A673 (cell line): ENCODE measurements around the gene CLPSL1. TPM values are rescaled to one million over a fixed set of nuclear protein-coding genes. Genes with fewer than 3 reads are reported as not detected.

Source experiments
- BruUV-seq: library from RNA; stranded (reverse); fragments of 400-500 nt; replicated peaks from 2 replicates; lab custom pipeline; 2021; lab: Mats Ljungman, UMichigan
- CTCF ChIA-PET: fragments of 300-600 bp; sonication (Branson Sonifier 250); formaldehyde crosslinking; loops from one replicate; lab custom pipeline; 2022; ENCODE audit warnings: antibody characterized with exemption; lab: Charles Lee
- POLR2A ChIA-PET: fragments of 300-600 bp; sonication (Branson Sonifier 250); formaldehyde crosslinking; loops from one replicate; lab custom pipeline; 2022; ENCODE audit warnings: antibody characterized with exemption; ENCODE audit not compliant: low non-redundant PET; lab: Charles Lee
- DNase-seq: peaks from one replicate; pipeline ENCODE4 v3.0.0-alpha.2; 2015; ENCODE audit warnings: low spot score
- H3K27ac ChIP-seq: fragments of 200-600 bp; sonication (generic); 2 replicates; pipeline ENCODE4 v1.5.1; 2016; ENCODE audit warnings: mixed run types, low read depth, mild to moderate bottlenecking, mixed read lengths, antibody characterized with exemption, low read length; ENCODE audit not compliant: poor library complexity, severe bottlenecking
- H3K27me3 ChIP-seq: fragments of 200-600 bp; sonication (generic); replicated peaks from 2 replicates; pipeline ENCODE4 v1.6.1; 2017; ENCODE audit warnings: mixed run types, low read depth, mild to moderate bottlenecking, mixed read lengths, antibody characterized with exemption, low read length; ENCODE audit not compliant: insufficient read depth, poor library complexity
- H3K36me3 ChIP-seq: fragments of 200-600 bp; sonication (generic); 2 replicates; pipeline ENCODE4 v1.6.1; 2016; ENCODE audit warnings: mixed run types, mild to moderate bottlenecking, mixed read lengths, antibody characterized with exemption, low read length; ENCODE audit not compliant: insufficient read depth, poor library complexity, severe bottlenecking
- H3K4me1 ChIP-seq: fragments of 200-600 bp; sonication (generic); 2 replicates; pipeline ENCODE4 v1.6.1; 2017; ENCODE audit warnings: mixed run types, mild to moderate bottlenecking, mixed read lengths, antibody characterized with exemption, low read length; ENCODE audit not compliant: insufficient read depth, poor library complexity, severe bottlenecking
- H3K4me3 ChIP-seq: fragments of 200-600 bp; sonication (generic); 2 replicates; pipeline ENCODE4 v1.5.1; 2016; ENCODE audit warnings: low read depth, mixed run types, mild to moderate bottlenecking, mixed read lengths, low read length; ENCODE audit not compliant: poor library complexity, severe bottlenecking
- H3K9me3 ChIP-seq: fragments of 200-600 bp; sonication (generic); 2 replicates; pipeline ENCODE4 v1.6.1; 2016; ENCODE audit warnings: mixed run types, low read depth, mild to moderate bottlenecking, mixed read lengths, antibody characterized with exemption, low read length; ENCODE audit not compliant: poor library complexity, severe bottlenecking
- CTCF ChIP-seq: fragments of 300-800, 200-600 bp; sonication (generic); conservative IDR thresholded peaks from 2 replicates; pipeline ENCODE4 v1.5.1; 2017; ENCODE audit warnings: low read depth, mild to moderate bottlenecking, antibody characterized with exemption, low read length, moderate library complexity, mixed read lengths
- EZH2 ChIP-seq: fragments of 200-600 bp; sonication (generic); IDR thresholded peaks from 2 replicates; pipeline ENCODE4 v1.6.1; 2017; ENCODE audit warnings: borderline replicate concordance, low read depth, mild to moderate bottlenecking, mixed read lengths, antibody characterized with exemption, low read length; ENCODE audit not compliant: poor library complexity, severe bottlenecking
- intact Hi-C: fragments of 100-400 bp; cut with micrococcal nuclease; formaldehyde crosslinking; loops from one replicate; pipeline ENCODE4 v1.10.0; 2022; ENCODE audit not compliant: unreplicated experiment
- total RNA-seq: library from RNA; stranded (reverse); gene quantifications from 2 replicates; pipeline ENCODE4 v1.2.3, GENCODE V29; 2021

CLPSL1 gene
- total RNA-seq, 1 experiment from 2014 or later, result not detected

DNA sequence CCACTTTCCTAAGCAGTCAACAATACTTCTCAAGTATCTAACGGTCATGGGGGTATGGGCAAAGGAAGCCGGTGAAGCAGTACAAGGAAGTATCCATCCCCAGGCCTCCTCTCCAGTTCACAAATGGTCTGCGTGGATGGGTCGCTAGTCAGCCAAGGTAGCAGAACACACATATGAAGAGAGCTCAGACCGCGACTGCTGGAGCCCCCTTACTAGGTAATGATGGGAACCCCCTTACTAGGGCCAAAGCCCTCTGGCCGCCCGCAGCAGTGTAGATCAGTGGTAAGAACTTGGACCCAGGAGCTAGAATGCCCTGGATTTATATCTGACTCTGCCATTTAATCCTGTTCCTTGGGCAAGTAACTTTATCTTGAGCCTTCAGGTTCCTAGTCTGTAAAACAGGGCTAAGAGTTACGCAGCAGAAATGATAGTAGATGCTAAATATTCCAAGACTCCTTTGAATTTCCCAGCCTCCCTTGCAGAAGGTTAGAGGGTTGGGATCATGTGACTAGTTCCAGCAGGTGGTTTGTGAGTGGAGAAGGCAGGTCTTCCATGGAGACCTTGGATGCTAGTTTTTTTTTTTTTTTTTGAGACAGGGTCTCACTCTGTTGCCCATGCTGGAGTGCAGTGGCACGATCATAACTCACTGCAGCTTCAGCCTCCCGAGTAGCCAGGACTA, 6.6 kb upstream of the CLPSL1 start:
- TF ChIP-seq EZH2, result no peak
- no peak for TF ChIP-seq CTCF
- BruUV-seq, result no TSS peak
- Histone ChIP-seq H3K4me3 (no peak overlapping the region), H3K36me3 (no peaks in the 10 kb centered on the region), H3K4me1 (no peaks in the 10 kb centered on the region), H3K27me3 (peaks cover 14% of the 10 kb centered on the region), H3K27ac (no peak overlapping the region), H3K9me3 (no peaks in the 10 kb centered on the region)
- DNase-seq, result no peak
- ChIA-PET POLR2A (interaction anchor here (0.5 kb wide), 1 partner anchor 116 kb away, joined by 6 read pairs; no protein-coding TSS in a partner anchor), CTCF (interaction anchor here (0.9 kb wide), 1 partner anchor 226 kb away, joined by 7 read pairs; no protein-coding TSS in a partner anchor)
- intact Hi-C loops, result no loop called here

- no peak for TF ChIP-seq CTCF
- TF ChIP-seq EZH2, result no peak
- BruUV-seq, result no TSS peak
- no peak overlapping the region for H3K4me3 ChIP-seq
- H3K27me3 ChIP-seq, result peaks cover 14% of the 10 kb centered on the region
- H3K27ac ChIP-seq, result no peak overlapping the region
- no peaks in the 10 kb centered on the region for H3K9me3 ChIP-seq
- intact Hi-C loops, result no loop called here
- no peaks in the 10 kb centered on the region for H3K36me3 ChIP-seq
- CTCF ChIA-PET, result interaction anchor here (0.9 kb wide), 1 partner anchor 227 kb away, joined by 7 read pairs; no protein-coding TSS in a partner anchor
- POLR2A ChIA-PET, result no interaction called here
- no peaks in the 10 kb centered on the region for H3K4me1 ChIP-seq
- no peak for DNase-seq
Measured at GRCh38 chr6:35775031-35775430, 5.8 kb upstream of the CLPSL1 start.

DNA sequence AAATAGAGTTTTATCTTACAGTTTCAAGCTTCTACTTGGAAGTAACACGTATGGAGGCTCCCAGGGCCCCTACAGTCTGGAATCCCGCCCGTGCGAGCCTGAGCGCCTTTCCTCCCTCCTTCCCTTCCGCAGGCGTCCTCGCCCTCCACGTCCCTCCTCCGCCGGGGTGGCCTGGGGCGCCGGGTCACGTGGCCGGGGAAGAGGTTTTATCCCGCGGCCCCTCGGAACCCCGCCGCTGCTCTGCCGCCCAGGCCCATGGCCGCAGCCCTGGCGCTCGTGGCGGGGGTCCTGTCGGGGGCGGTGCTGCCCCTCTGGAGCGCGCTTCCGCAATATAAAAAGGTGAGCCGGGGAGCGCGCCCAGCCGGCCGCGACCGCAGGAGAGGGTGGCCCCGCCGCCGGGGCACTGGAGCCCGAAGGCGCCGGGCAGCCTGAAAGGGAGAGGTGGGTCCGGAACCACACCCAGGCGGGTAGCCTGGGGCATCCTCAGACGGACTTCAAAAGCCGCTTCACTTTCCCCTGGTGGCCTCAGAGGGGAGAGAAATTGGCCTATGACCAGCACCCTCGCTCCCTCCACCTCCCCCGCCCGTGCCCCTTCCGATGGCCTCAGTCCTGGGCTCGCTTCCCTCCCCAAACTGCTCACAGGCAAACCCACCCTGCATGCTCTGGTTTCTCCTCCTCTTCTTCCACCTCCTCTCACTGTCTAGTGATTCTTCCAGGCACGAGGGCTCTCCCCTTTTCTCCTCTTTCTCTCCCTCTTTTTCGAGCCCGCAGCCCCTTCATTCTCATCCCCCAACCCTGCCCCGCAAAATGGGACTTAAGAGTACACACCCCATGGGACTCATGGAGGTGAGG, 4.2 kb upstream of the CLPSL1 start, which contains the start of gene CLPSL2:
CLPSL2 (plus strand) TSS at position 235 of the 852 bp plus-strand sequence; CDS start at position 256, 21 bp downstream.
- Histone ChIP-seq H3K27me3 (peaks cover 14% of the 10 kb centered on the region), H3K27ac (no peak within 1 kb of the TSS), H3K9me3 (no peaks in the 10 kb centered on the region), H3K4me3 (peak within 1 kb of the TSS; percentile 44), H3K36me3 (no peaks in the 10 kb centered on the region), H3K4me1 (no peaks in the 10 kb centered on the region)
- CTCF ChIA-PET, result no interaction called here
- no peak for DNase-seq
- TF ChIP-seq CTCF (no peak), EZH2 (no peak)
- POLR2A ChIA-PET, result no interaction called here
- intact Hi-C loops, result no loop called here
- no TSS peak for BruUV-seq
